RWPE1 (cell line): ENCODE data around the gene TKT.

ENCODE experiments used
- CTCF ChIA-PET: fragments of 350-600 bp; sonication (Branson Sonifier 250); formaldehyde crosslinking; extraction: SDS; loops from one replicate; lab custom pipeline; 2021; lab: Yijun Ruan, JAX
- POLR2A ChIA-PET: fragments of 400-600 bp; formaldehyde crosslinking; extraction: SDS; loops from one replicate; lab custom pipeline; 2020; ENCODE audit warnings: antibody characterized with exemption; ENCODE audit not compliant: low non-redundant PET; lab: Yijun Ruan, JAX
- DNase-seq: peaks from one replicate; pipeline ENCODE4 v3.0.0; 2012; ENCODE audit warnings: low spot score
- H3K27ac ChIP-seq: fragments of 450-650 bp; 2 replicates; pipeline ENCODE4 v1.5.1; 2017
- CTCF ChIP-seq: fragments of 450-650 bp; conservative IDR thresholded peaks from 2 replicates; pipeline ENCODE4 v1.5.1; 2017; ENCODE audit warnings: low read depth, mild to moderate bottlenecking

TKT gene

DNA sequence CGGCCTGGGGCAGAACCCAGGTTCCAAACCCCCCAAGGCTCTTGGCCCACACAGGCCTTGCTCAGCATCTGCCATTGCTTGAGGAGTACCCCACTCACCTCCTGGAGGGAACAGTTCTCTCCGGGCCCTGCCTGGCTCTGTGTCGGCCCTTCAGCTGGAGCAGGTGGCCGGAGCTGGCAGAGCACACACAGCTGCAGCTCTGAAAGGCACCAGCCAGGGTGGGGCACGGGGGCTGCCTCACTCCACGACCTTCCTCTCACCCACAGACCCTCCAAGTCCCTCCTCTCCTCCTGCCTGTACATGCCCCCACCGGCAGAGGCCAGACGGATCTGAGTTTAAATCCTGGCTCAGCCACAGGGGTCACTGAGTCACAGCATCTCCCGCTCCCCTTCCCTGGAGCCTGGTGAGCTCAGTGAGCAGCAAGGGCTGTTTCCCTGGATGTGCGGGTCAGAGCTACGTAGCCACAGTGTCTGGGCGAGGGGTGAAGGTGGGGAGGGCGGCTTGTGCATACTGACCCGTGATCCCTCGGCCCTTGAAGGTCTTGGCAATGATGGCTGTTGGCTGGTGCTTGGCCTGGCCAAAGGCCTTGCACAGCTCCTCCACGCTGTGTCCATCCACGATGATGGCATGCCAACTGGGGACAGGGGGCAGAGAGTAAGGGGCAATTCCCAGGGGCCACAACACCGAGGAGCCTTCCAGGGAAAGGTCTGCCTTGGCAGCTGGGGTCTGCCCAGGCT, 23.0 kb downstream of the TKT start:
- POLR2A ChIA-PET: no interaction called here
- DNase-seq: no peak
- TF ChIP-seq CTCF: no peak
- H3K27ac ChIP-seq: peak overlapping the region; percentile 72
- CTCF ChIA-PET: interaction anchor here (0.6 kb wide), 1 partner anchor 43 kb away, joined by 3 read pairs; no protein-coding TSS in a partner anchor

DNA sequence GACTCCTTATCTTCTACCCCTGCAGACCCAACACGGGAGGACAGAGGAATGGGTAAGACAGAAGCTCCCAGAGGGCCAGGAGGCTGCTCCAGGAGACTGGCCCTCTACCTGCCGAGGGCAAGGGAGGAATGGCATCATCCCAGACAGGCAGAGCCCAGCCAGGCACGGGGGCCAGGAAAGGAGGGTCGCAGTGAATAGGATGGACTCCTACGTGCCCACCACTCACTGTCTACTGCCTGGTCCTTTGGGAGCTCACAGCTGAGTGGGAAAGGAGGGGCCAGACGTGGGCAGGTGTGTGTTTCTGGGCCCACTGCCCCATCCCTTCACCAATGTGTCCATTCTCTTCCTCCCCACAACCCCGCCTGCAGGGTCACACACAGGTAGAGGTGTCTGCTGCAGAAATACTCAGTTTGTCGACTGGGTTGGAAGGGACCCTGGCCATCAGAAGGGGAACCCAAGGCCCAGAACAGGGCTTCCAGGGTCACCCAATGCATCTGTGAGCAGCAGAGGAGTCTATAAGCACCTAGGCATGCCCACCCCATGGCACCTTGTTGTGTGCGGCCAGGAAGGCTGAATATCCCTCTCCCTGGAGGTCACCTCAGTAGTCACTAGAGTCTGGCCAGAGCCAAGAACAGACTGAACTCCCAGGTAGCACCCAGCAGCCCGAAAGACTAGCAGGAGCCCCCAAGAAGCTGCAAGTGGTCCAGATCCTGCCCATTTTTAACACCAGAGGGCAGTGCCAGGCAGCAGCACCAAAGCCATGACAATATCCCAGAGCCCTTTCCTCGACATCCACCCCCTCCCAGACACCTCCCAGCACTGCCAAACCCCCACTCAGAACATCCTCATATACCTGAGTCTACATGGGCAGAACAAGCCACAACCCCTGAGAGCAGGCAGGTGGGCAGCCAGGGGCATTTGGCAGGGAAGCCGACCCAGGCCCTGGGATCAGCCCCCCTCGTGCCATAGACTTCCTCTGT, 24.0 kb downstream of the TKT start:
- DNase-seq: no peak
- TF ChIP-seq CTCF: no peak
- ChIA-PET POLR2A (interaction anchor here (0.5 kb wide), 1 partner anchor 75 kb away, joined by 8 read pairs; no protein-coding TSS in a partner anchor), CTCF (no interaction called here)
- peak overlapping the region; percentile 72 for H3K27ac ChIP-seq

DNA sequence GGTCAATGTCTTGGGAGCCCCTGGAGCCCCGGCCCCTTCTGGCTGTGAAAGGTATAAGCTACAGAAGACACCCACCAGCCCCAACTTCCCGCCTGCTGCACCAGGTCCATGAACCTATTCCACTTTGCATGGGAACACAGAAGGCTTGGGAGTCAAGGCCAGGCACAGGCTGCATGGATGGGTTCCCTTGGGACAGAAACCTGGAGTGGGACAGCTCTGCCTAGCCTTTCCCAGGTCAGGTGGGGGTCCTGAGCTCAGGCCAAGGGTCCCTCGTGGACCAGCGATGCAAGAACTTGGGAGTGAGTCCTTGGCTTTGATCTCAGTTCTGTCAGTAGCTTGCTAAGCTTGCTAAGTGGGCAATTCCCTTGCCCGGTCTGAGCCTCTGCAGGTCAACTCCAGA, 25.0 kb downstream of the TKT start:
- H3K27ac ChIP-seq: peak overlapping the region; percentile 72
- CTCF ChIA-PET: interaction anchor here (0.5 to 0.6 kb wide), 2 partner anchors 103 to 1586 kb away, joined by 4 read pairs; no protein-coding TSS in a partner anchor
- TF ChIP-seq CTCF: no peak
- DNase-seq: no peak
- POLR2A ChIA-PET: no interaction called here

DNA sequence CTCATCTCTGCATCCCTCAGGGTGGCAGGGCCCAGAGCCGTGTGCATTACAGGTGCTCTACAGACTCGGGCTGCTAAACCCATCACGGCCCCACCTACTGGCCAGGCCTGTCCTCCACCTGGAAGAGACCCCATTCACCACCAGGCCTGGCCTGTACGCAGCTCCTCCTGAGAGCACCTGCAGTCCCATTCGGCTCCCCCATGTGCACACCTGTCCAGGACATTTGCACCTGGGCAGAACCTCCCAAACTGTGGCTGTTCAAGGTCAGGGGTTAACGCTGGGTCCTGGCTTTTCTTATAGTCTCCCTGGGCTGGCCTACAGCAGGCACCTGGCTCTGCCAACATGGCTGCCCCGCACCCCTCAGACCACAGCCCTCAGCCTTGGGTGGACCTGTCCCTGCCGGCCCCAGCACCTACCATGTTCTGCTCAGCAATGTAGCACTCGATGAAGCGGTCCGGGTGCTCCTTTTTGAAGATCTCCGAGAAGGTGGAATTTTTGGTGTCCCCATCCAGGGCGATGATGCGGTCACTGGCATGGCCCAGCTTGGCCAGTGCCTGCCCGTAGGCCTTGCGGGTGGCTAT, 25.7 kb downstream of the TKT start:
- no peak for DNase-seq
- no peak for TF ChIP-seq CTCF
- peak overlapping the region; percentile 72 for H3K27ac ChIP-seq
- POLR2A ChIA-PET: no interaction called here
- CTCF ChIA-PET: interaction anchor here (0.5 to 0.6 kb wide), 2 partner anchors 102 to 1586 kb away, joined by 4 read pairs; no protein-coding TSS in a partner anchor

GRCh38 chr3:53229606-53230005, 26.2 kb downstream of the TKT start:
- H3K27ac ChIP-seq: peak overlapping the region; percentile 72
- DNase-seq: no peak
- CTCF ChIA-PET: no interaction called here
- no peak for TF ChIP-seq CTCF
- POLR2A ChIA-PET: no interaction called here

GRCh38 chr3:53229171-53229570, 26.7 kb downstream of the TKT start:
- CTCF ChIA-PET: no interaction called here
- no peak for DNase-seq
- TF ChIP-seq CTCF: no peak
- H3K27ac ChIP-seq: peak overlapping the region; percentile 72; the same call in 1 of the 2 replicates
- POLR2A ChIA-PET: no interaction called here
